Glomerular visceral epithelial cell (primary cell): ENCODE data around the gene AVPR1A.
A peak's percentile ranks its signal among the peaks of the same experiment; 100 is the strongest.
"Not testable (repeated sequence)": the region's sequence is repeated elsewhere in the genome, so short reads cannot be mapped to it uniquely, and the experiment has no call there.

Source experiments
- DNase-seq: peaks from one replicate; pipeline ENCODE4 v3.0.0-alpha.2; 2016; ENCODE audit errors: extremely low spot score

Gene AVPR1A

GRCh38 chr12:63150713-63151622 is at the start of gene AVPR1A:
Gene AVPR1A (minus strand): TSS chr12:63151201. CDS start chr12:63150836, 365 bp downstream.
- peak; percentile 10 for DNase-seq

- DNase-seq: no peak
Measured at GRCh38 chr12:63196168-63196567, 45.2 kb upstream of the AVPR1A start.

GRCh38 chr12:63179224-63179623 is 28.2 kb upstream of the AVPR1A start:
- DNase-seq: no peak

GRCh38 chr12:63170321-63170720 is 19.3 kb upstream of the AVPR1A start:
- no peak for DNase-seq

GRCh38 chr12:63167741-63168140 is 16.7 kb upstream of the AVPR1A start:
- DNase-seq: not testable (repeated sequence)

- DNase-seq: no peak
Measured at GRCh38 chr12:63164911-63165310, 13.9 kb upstream of the AVPR1A start.

GRCh38 chr12:63163541-63163940 is 12.5 kb upstream of the AVPR1A start:
- DNase-seq: no peak

- no peak for DNase-seq
Measured at GRCh38 chr12:63155375-63155774, 4.4 kb upstream of the AVPR1A start.

- DNase-seq: no peak
Measured at GRCh38 chr12:63154560-63154959, 3.6 kb upstream of the AVPR1A start.

- DNase-seq: no peak
Measured at GRCh38 chr12:63152321-63152700, 1.3 kb upstream of the AVPR1A start.

- DNase-seq: peak; percentile 54
Measured at GRCh38 chr12:63151623-63152320, 771 bp upstream of the AVPR1A start.

GRCh38 chr12:63149909-63150712 is 890 bp downstream of the AVPR1A start:
- peak; percentile 1 for DNase-seq

GRCh38 chr12:63144556-63144955 is 6.4 kb downstream of the AVPR1A start:
- DNase-seq: no peak

GRCh38 chr12:63138488-63138887 is 12.5 kb downstream of the AVPR1A start:
- DNase-seq: no peak

- no peak for DNase-seq
Measured at GRCh38 chr12:63133981-63134380, 17.0 kb downstream of the AVPR1A start.

GRCh38 chr12:63132201-63132600 is 18.8 kb downstream of the AVPR1A start:
- no peak for DNase-seq

GRCh38 chr12:63129927-63130326 is 21.1 kb downstream of the AVPR1A start:
- DNase-seq: no peak

- no peak for DNase-seq
Measured at GRCh38 chr12:63124778-63125177, 26.2 kb downstream of the AVPR1A start.

GRCh38 chr12:63103494-63104131 is 47.4 kb downstream of the AVPR1A start:
- DNase-seq: peak; percentile 24

GRCh38 chr12:63101920-63102319 is 49.1 kb downstream of the AVPR1A start:
- no peak for DNase-seq

GRCh38 chr12:63098851-63099250 is 52.1 kb downstream of the AVPR1A start:
- DNase-seq: peak; percentile 14
